GM12891 (cell line): ENCODE measurements around the gene KLHL2.

Experiments used
- PAX5 ChIP-seq: IDR thresholded peaks from 2 replicates; pipeline ENCODE4 v1.6.1; 2011; ENCODE audit warnings: low read length, moderate library complexity, mild to moderate bottlenecking; ENCODE audit not compliant: insufficient read depth, severe bottlenecking
- POLR2A ChIP-seq: IDR thresholded peaks from 2 replicates; pipeline ENCODE4 v1.6.1; 2011; ENCODE audit warnings: low read depth, low read length, control low read depth
- POLR2AphosphoS5 ChIP-seq: IDR thresholded peaks from 2 replicates; pipeline ENCODE4 v1.6.1; 2011; ENCODE audit warnings: low read depth, low read length, control low read depth
- POU2F2 ChIP-seq: IDR thresholded peaks from 2 replicates; pipeline ENCODE4 v1.6.1; 2011; ENCODE audit warnings: low read depth, mild to moderate bottlenecking, control low read depth, low read length, moderate library complexity
- TAF1 ChIP-seq: IDR thresholded peaks from 2 replicates; pipeline ENCODE4 v1.6.1; 2011; ENCODE audit warnings: low read depth, low read length, control low read depth

GRCh38 chr4:165325732-165326512 is 118.6 kb downstream of the KLHL2 start:
- TF ChIP-seq POU2F2 (no peak), POLR2A (no peak), TAF1 (no peak), POLR2AphosphoS5 (no peak), PAX5 (no peak)
